Osteocyte (in vitro differentiated cells): ENCODE measurements around the gene ANKRD55. TPM values are rescaled to one million over a fixed set of nuclear protein-coding genes. Genes with fewer than 3 reads are reported as not detected.

Experiments
- DNase-seq: peaks from one replicate; pipeline ENCODE4 v3.0.0; 2021; ENCODE audit warnings: mixed read lengths; ENCODE audit not compliant: unreplicated experiment; ENCODE audit errors: extremely low spot score
- H3K27ac Mint-ChIP-seq: one replicate; pipeline ENCODE4 v1.8.0; 2021; ENCODE audit warnings: mild to moderate bottlenecking, mixed read lengths; ENCODE audit not compliant: unreplicated experiment
- H3K27me3 Mint-ChIP-seq: one replicate; pipeline ENCODE4 v1.8.0; 2021; ENCODE audit warnings: mixed read lengths; ENCODE audit not compliant: unreplicated experiment
- H3K36me3 Mint-ChIP-seq: one replicate; pipeline ENCODE4 v1.8.0; 2021; ENCODE audit warnings: mixed read lengths; ENCODE audit not compliant: unreplicated experiment
- H3K4me1 Mint-ChIP-seq: one replicate; pipeline ENCODE4 v1.8.0; 2021; ENCODE audit warnings: mixed read lengths; ENCODE audit not compliant: unreplicated experiment
- H3K4me3 Mint-ChIP-seq: one replicate; pipeline ENCODE4 v1.8.0; 2021; ENCODE audit warnings: mild to moderate bottlenecking, moderate library complexity, mixed read lengths; ENCODE audit not compliant: unreplicated experiment
- H3K9me3 Mint-ChIP-seq: one replicate; pipeline ENCODE4 v1.8.0; 2021; ENCODE audit warnings: mixed read lengths; ENCODE audit not compliant: unreplicated experiment
- CTCF ChIP-seq: fragments of 200-600 bp; sonication (generic); IDR thresholded peaks from 2 replicates; pipeline ENCODE4 v1.5.0; 2021; ENCODE audit warnings: antibody characterized with exemption, mild to moderate bottlenecking, moderate library complexity
- long read RNA-seq: library from polyadenylated mRNA; unstranded; transcript quantifications from one replicate; pipeline ENCODE4 v2.0.0, GENCODE V29; 2021
- total RNA-seq: library from RNA; stranded (reverse); gene quantifications from 2 replicates; pipeline ENCODE4 v1.2.1, GENCODE V29; 2021

Gene ANKRD55
- total RNA-seq = not detected in 2 replicates
- long read RNA-seq = 0 reads

DNA sequence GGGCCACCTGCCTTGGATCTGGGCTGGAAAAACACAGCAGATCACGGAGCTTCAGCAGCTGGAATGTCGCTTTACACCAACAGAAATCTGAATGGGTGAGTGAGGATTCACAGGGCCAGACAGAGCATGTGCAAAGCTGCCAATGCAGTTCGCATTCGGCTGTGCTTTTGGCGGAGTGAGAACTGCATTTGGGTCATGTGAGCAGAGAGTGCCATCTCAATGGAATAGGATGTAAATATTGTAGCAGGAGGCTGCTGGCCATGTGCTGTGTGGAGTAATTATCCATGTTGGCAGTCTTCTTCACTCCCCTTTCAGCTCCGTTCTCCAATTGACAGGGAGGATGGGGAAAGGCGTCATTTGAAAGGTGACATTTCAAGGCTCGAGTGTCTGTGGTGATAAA is at the start of gene ANKRD55:
Gene ANKRD55 (minus strand): TSS at position 101 of the 400 bp plus-strand sequence. CDS start 417 bp downstream, outside the sequence.
- Mint-ChIP-seq H3K27ac (no peak within 1 kb of the TSS), H3K4me1 (no peaks in the 10 kb centered on the region), H3K27me3 (peaks cover 28% of the 10 kb centered on the region), H3K4me3 (no peak within 1 kb of the TSS), H3K36me3 (no peaks in the 10 kb centered on the region), H3K9me3 (no peaks in the 10 kb centered on the region)
- no peak for DNase-seq
- TF ChIP-seq CTCF = no peak

DNA sequence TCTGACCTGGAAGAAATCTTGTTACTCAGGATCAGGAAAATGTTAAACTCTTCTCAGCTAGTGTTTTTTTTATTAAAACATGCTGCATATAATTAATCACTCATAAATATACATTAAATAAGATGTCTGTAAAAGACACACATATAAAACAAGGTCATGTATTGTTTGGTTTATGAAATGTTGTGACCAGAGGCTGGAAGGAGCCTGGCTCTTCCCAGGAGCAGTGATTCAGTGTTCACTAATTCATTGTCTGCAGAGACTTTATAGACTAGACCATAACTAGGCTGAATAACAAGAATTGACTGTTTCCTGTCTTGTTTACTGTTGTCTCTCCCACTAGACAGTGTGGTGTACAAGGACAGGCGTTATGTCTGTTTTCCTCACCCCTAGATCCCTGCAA is 49.1 kb upstream of the ANKRD55 start:
- TF ChIP-seq CTCF = no peak
- no peak for DNase-seq
- H3K36me3 Mint-ChIP-seq = no peaks in the 10 kb centered on the region
- no peak overlapping the region for H3K4me3 Mint-ChIP-seq
- no peaks in the 10 kb centered on the region for H3K27me3 Mint-ChIP-seq
- H3K9me3 Mint-ChIP-seq = no peaks in the 10 kb centered on the region
- no peak overlapping the region for H3K27ac Mint-ChIP-seq
- H3K4me1 Mint-ChIP-seq = peaks cover 16% of the 10 kb centered on the region

DNA sequence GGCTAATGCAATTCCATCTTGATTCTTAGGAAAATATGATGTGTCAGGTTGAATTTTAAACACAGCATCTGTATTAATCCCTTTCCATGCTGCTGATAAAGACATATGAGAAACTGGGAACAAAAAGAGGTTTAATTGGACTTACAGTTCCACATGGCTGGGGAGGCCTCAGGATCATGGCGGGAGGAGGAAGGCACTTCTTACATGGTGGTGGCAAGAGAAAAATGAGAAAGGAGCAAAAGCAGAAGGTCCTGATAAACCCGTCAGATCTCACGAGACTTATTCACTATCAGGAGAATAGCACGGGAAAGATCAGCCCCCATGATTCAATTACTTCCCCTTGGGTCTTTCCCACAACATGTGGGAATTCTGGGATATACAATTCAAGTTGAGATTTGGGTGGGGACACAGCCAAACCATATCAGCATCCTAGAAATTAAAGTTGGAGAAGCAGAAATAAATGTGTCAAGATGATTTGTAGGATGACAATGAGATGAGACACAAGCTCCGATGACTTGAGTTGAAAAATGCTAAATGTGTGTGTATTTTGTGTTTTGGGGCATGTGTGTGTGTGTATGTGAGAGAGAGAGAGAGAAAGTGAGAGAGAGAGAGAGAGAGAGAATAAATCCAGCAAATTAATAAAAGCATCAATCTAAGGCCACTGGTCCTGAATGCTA is 48.5 kb upstream of the ANKRD55 start:
- Mint-ChIP-seq H3K9me3 (no peaks in the 10 kb centered on the region), H3K4me1 (peaks cover 12% of the 10 kb centered on the region), H3K4me3 (no peak overlapping the region), H3K27ac (no peak overlapping the region), H3K36me3 (no peaks in the 10 kb centered on the region), H3K27me3 (no peaks in the 10 kb centered on the region)
- DNase-seq = no peak
- no peak for TF ChIP-seq CTCF

DNA sequence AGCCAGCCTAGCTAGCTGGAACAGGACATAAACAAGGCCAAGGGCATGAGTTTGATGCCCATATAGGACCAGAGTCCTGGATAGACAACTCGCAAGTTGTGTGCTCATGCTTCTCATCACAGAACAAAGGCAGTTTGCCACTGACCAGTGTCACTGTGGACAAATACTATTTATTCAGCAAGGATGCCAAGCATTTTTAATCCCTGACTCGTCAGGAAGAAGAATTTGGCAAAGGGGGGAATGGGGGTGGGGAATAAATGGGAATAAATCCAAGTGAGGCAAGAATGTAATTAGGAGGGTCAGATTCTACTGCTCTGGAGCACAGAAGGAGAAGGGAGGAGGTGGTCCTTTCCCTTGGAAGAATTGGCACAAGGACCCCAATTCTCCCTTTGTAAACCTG is 46.8 kb upstream of the ANKRD55 start:
- no peak for DNase-seq
- no peaks in the 10 kb centered on the region for H3K9me3 Mint-ChIP-seq
- peak overlapping the region; percentile 83 for H3K27ac Mint-ChIP-seq
- TF ChIP-seq CTCF = no peak
- no peak overlapping the region for H3K4me3 Mint-ChIP-seq
- no peaks in the 10 kb centered on the region for H3K36me3 Mint-ChIP-seq
- H3K4me1 Mint-ChIP-seq = no peaks in the 10 kb centered on the region
- no peaks in the 10 kb centered on the region for H3K27me3 Mint-ChIP-seq

GRCh38 chr5:56279291-56279690 is 46.2 kb upstream of the ANKRD55 start:
- H3K36me3 Mint-ChIP-seq = no peaks in the 10 kb centered on the region
- no peaks in the 10 kb centered on the region for H3K9me3 Mint-ChIP-seq
- H3K27me3 Mint-ChIP-seq = no peaks in the 10 kb centered on the region
- no peak for TF ChIP-seq CTCF
- H3K4me3 Mint-ChIP-seq = no peak overlapping the region
- no peak for DNase-seq
- peak overlapping the region; percentile 83 for H3K27ac Mint-ChIP-seq
- no peaks in the 10 kb centered on the region for H3K4me1 Mint-ChIP-seq
